H9 (cell line): Measurements from ENCODE around the gene TDRD9. TPM values are rescaled to one million over a fixed set of nuclear protein-coding genes. Genes with fewer than 3 reads are reported as not detected.

Source experiments
- DNase-seq: peaks from one replicate; pipeline ENCODE4 v3.0.0-alpha.2; 2017
- H2AFZ ChIP-seq: one replicate; pipeline ENCODE4 v1.6.1; 2013; ENCODE audit warnings: mild to moderate bottlenecking, low read length, control low read depth, moderate library complexity
- H2AK5ac ChIP-seq: 2 replicates; pipeline ENCODE4 v1.6.1; 2013; ENCODE audit warnings: low read length, control low read depth, mixed read lengths; ENCODE audit not compliant: insufficient read length
- H2BK120ac ChIP-seq: one replicate; pipeline ENCODE4 v1.6.1; 2013; ENCODE audit warnings: low read depth, mild to moderate bottlenecking, low read length, control low read depth, inconsistent platforms; ENCODE audit not compliant: poor library complexity, severe bottlenecking
- H2BK12ac ChIP-seq: 2 replicates; pipeline ENCODE4 v1.6.1; 2013; ENCODE audit warnings: low read length, control low read depth, mixed read lengths, low read depth; ENCODE audit not compliant: insufficient read length
- H2BK15ac ChIP-seq: 2 replicates; pipeline ENCODE4 v1.6.1; 2013; ENCODE audit warnings: low read depth, low read length, control low read depth
- H2BK20ac ChIP-seq: one replicate; pipeline ENCODE4 v1.6.1; 2013; ENCODE audit warnings: low read depth, mild to moderate bottlenecking, low read length, control low read depth, inconsistent platforms; ENCODE audit not compliant: poor library complexity, severe bottlenecking
- H2BK5ac ChIP-seq: 2 replicates; pipeline ENCODE4 v1.6.1; 2013; ENCODE audit warnings: low read length, control low read depth, mixed read lengths; ENCODE audit not compliant: insufficient read length
- H3K14ac ChIP-seq: 2 replicates; pipeline ENCODE4 v1.6.1; 2013; ENCODE audit warnings: low read length, control low read depth; ENCODE audit not compliant: insufficient read depth
- H3K18ac ChIP-seq: 2 replicates; pipeline ENCODE4 v1.6.1; 2013; ENCODE audit warnings: low read depth, mild to moderate bottlenecking, mixed read lengths, low read length, control low read depth; ENCODE audit not compliant: insufficient read length
- H3K23ac ChIP-seq: 2 replicates; pipeline ENCODE4 v1.6.1; 2013; ENCODE audit warnings: low read length, control low read depth, mixed read lengths, low read depth; ENCODE audit not compliant: insufficient read length
- H3K23me2 ChIP-seq: 2 replicates; pipeline ENCODE4 v1.6.1; 2013; ENCODE audit warnings: low read depth, mild to moderate bottlenecking, mixed read lengths, low read length, control low read depth; ENCODE audit not compliant: insufficient read length, poor library complexity, severe bottlenecking
- H3K27ac ChIP-seq: 2 replicates; pipeline ENCODE4 v1.5.1; 2013; ENCODE audit warnings: low read length, control low read depth, mixed read lengths, low read depth; ENCODE audit not compliant: insufficient read length
- H3K27me3 ChIP-seq: 2 replicates; pipeline ENCODE4 v1.6.1; 2013; ENCODE audit warnings: low read length, control low read depth, inconsistent platforms; ENCODE audit not compliant: insufficient read depth
- H3K4ac ChIP-seq: 2 replicates; pipeline ENCODE4 v1.6.1; 2013; ENCODE audit warnings: low read depth, mild to moderate bottlenecking, control low read depth, inconsistent platforms, low read length, moderate library complexity
- H3K4me1 ChIP-seq: 2 replicates; pipeline ENCODE4 v1.6.1; 2013; ENCODE audit warnings: low read length, control low read depth, inconsistent platforms; ENCODE audit not compliant: insufficient read depth
- H3K4me2 ChIP-seq: 2 replicates; pipeline ENCODE4 v1.6.1; 2013; ENCODE audit warnings: low read length, control low read depth, mixed read lengths; ENCODE audit not compliant: insufficient read length, insufficient read depth
- H3K56ac ChIP-seq: 2 replicates; pipeline ENCODE4 v1.6.1; 2013; ENCODE audit warnings: low read depth, mild to moderate bottlenecking, mixed read lengths, low read length, control low read depth; ENCODE audit not compliant: insufficient read length
- H3K79me1 ChIP-seq: 2 replicates; pipeline ENCODE4 v1.6.1; 2013; ENCODE audit warnings: low read depth, mild to moderate bottlenecking, moderate library complexity, low read length, control low read depth, inconsistent platforms; ENCODE audit not compliant: insufficient read depth, poor library complexity, severe bottlenecking
- H3K79me2 ChIP-seq: 2 replicates; pipeline ENCODE4 v1.6.1; 2013; ENCODE audit warnings: low read length, control low read depth, inconsistent platforms; ENCODE audit not compliant: insufficient read depth
- H3K9ac ChIP-seq: 2 replicates; pipeline ENCODE4 v1.6.1; 2013; ENCODE audit warnings: low read length, control low read depth, mixed read lengths; ENCODE audit not compliant: insufficient read length; ENCODE audit errors: extremely low read depth
- H3K9me3 ChIP-seq: one replicate; pipeline ENCODE4 v1.6.1; 2013; ENCODE audit warnings: low read depth, low read length, inconsistent platforms; ENCODE audit not compliant: control insufficient read depth
- H3T11ph ChIP-seq: one replicate; pipeline ENCODE4 v1.6.1; 2013; ENCODE audit warnings: mild to moderate bottlenecking, low read length, control low read depth, inconsistent platforms
- H4K20me1 ChIP-seq: one replicate; pipeline ENCODE4 v1.6.1; 2013; ENCODE audit not compliant: control insufficient read depth, insufficient read length, insufficient read depth
- H4K5ac ChIP-seq: 2 replicates; pipeline ENCODE4 v1.6.1; 2013; ENCODE audit warnings: low read depth, mild to moderate bottlenecking, mixed read lengths, low read length, control low read depth; ENCODE audit not compliant: insufficient read length
- H4K8ac ChIP-seq: replicated peaks from 2 replicates; pipeline ENCODE4 v1.6.1; 2013; ENCODE audit warnings: low read length, control low read depth, mixed read lengths, low read depth; ENCODE audit not compliant: insufficient read length
- H4K91ac ChIP-seq: 2 replicates; pipeline ENCODE4 v1.6.1; 2013; ENCODE audit warnings: low read depth, mild to moderate bottlenecking, moderate library complexity, mixed read lengths, low read length, control low read depth; ENCODE audit not compliant: insufficient read length
- H3K27ac Mint-ChIP-seq, 3 experiments: 2 replicates in 2 of 3; 3 replicates in 1 of 3; pipeline ENCODE4 v1.8.0; 2020 to 2021; ENCODE audit warnings: mixed read lengths in 3 of 3, mild to moderate bottlenecking in 1 of 3, moderate library complexity in 1 of 3
- H3K27me3 Mint-ChIP-seq: 2 replicates; pipeline ENCODE4 v1.8.0; 2021; ENCODE audit warnings: low read depth, mild to moderate bottlenecking, moderate library complexity, mixed read lengths
- H3K36me3 Mint-ChIP-seq, 3 experiments: 2 replicates in 2 of 3; 3 replicates in 1 of 3; pipeline ENCODE4 v1.8.0; 2020 to 2021; ENCODE audit warnings: low read depth in 3 of 3, mixed read lengths in 3 of 3; ENCODE audit not compliant: insufficient read depth in 1 of 3
- H3K4me1 Mint-ChIP-seq, 2 experiments: 2 replicates each; pipeline ENCODE4 v1.8.0; 2020; ENCODE audit warnings: mixed read lengths in 2 of 2
- H3K4me3 Mint-ChIP-seq, 2 experiments: 2 replicates in 1 of 2; 3 replicates in 1 of 2; pipeline ENCODE4 v1.8.0; 2020 to 2021; ENCODE audit warnings: mild to moderate bottlenecking in 2 of 2, mixed read lengths in 2 of 2, moderate library complexity in 1 of 2
- H3K9me3 Mint-ChIP-seq, 2 experiments: 2 replicates in 1 of 2; 3 replicates in 1 of 2; pipeline ENCODE4 v1.8.0; 2020; ENCODE audit warnings: mild to moderate bottlenecking in 2 of 2, mixed read lengths in 2 of 2, moderate library complexity in 1 of 2
- WGBS: extraction: QIAGEN DNeasy Blood & Tissue Kit; methylation state at CpG from one replicate; pipeline ENCODE4 v1.1.7; 2013; ENCODE audit warnings: missing lambda C conversion rate, low lambda C conversion rate, mixed read lengths; ENCODE audit not compliant: insufficient read length; ENCODE audit errors: extremely low coverage; 5-methylcytosine and 5-hydroxymethylcytosine counted together
- total RNA-seq: library from RNA; stranded (reverse); gene quantifications from 2 replicates; pipeline ENCODE4 v1.2.1, GENCODE V29; 2021
- TF ChIP-seq, protein P1 (sequence below): fragments of 200-600 bp; sonication (generic); conservative IDR thresholded peaks from 3 replicates; pipeline ENCODE4 v1.8.0; 2021; ENCODE audit warnings: antibody characterized with exemption, mild to moderate bottlenecking

TDRD9 gene
- total RNA-seq, 1 experiment from 2014 or later = not detected

GRCh38 chr14:103896578-103896977 lies 31.7 kb upstream of the TDRD9 start:
- no peaks in the 10 kb centered on the region for H3K23me2 ChIP-seq
- TF ChIP-seq, protein P1, sequence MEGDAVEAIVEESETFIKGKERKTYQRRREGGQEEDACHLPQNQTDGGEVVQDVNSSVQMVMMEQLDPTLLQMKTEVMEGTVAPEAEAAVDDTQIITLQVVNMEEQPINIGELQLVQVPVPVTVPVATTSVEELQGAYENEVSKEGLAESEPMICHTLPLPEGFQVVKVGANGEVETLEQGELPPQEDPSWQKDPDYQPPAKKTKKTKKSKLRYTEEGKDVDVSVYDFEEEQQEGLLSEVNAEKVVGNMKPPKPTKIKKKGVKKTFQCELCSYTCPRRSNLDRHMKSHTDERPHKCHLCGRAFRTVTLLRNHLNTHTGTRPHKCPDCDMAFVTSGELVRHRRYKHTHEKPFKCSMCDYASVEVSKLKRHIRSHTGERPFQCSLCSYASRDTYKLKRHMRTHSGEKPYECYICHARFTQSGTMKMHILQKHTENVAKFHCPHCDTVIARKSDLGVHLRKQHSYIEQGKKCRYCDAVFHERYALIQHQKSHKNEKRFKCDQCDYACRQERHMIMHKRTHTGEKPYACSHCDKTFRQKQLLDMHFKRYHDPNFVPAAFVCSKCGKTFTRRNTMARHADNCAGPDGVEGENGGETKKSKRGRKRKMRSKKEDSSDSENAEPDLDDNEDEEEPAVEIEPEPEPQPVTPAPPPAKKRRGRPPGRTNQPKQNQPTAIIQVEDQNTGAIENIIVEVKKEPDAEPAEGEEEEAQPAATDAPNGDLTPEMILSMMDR = no peak
- H3K18ac ChIP-seq = no peak overlapping the region
- H3K56ac ChIP-seq = no peak overlapping the region
- H2BK120ac ChIP-seq = no peak overlapping the region
- WGBS = no CpG with 5 or more reads among the region's 6 CpGs
- H2BK5ac ChIP-seq = no peak overlapping the region
- no peaks in the 10 kb centered on the region for H3K79me2 ChIP-seq
- H3K23ac ChIP-seq = no peak overlapping the region
- H3K9me3 Mint-ChIP-seq = peaks cover 5 to 6% of the 10 kb centered on the region in 2 experiments
- H3K4me3 Mint-ChIP-seq = no peak overlapping the region
- H3K9me3 ChIP-seq = no peaks in the 10 kb centered on the region
- no peak overlapping the region for H4K8ac ChIP-seq
- no peak overlapping the region for H3K27ac ChIP-seq
- no peak for DNase-seq
- no peak overlapping the region for H2BK20ac ChIP-seq
- H2AFZ ChIP-seq = no peak overlapping the region
- H2BK12ac ChIP-seq = no peak overlapping the region
- peaks cover 2% of the 10 kb centered on the region for H4K20me1 ChIP-seq
- peaks cover 3 to 5% (median 5%) of the 10 kb centered on the region in 3 experiments; a peak in 3 of 7 replicates for H3K36me3 Mint-ChIP-seq
- H3K14ac ChIP-seq = no peak overlapping the region
- H3K79me1 ChIP-seq = no peaks in the 10 kb centered on the region
- no peak overlapping the region for H2AK5ac ChIP-seq
- no peak overlapping the region for H2BK15ac ChIP-seq
- no peaks in the 10 kb centered on the region for H3K27me3 ChIP-seq
- peaks cover 8% of the 10 kb centered on the region for H3K27me3 Mint-ChIP-seq
- no peaks in the 10 kb centered on the region for H3K4me1 ChIP-seq
- no peak overlapping the region for H3K27ac Mint-ChIP-seq
- no peak overlapping the region for H3T11ph ChIP-seq
- no peak overlapping the region for H3K4ac ChIP-seq
- no peak overlapping the region for H3K9ac ChIP-seq
- no peak overlapping the region for H3K4me2 ChIP-seq
- no peak overlapping the region for H4K91ac ChIP-seq
- H4K5ac ChIP-seq = no peak overlapping the region
- peaks cover 0 to 6% of the 10 kb centered on the region in 2 experiments; a peak in 2 of 4 replicates for H3K4me1 Mint-ChIP-seq
